ENCODE measurements around the gene ALPP. TPM values are rescaled to one million over a fixed set of nuclear protein-coding genes. Genes with fewer than 3 reads are reported as not detected.

The ALPP gene
- total RNA-seq, 1 experiment from 2014 or later, result 0.20 TPM

GRCh38 chr2:232376260-232376659 lies 2.3 kb upstream of the ALPP start:
- H3K18ac ChIP-seq (ENCODE audit: insufficient read length, low read depth, low read length), result no peak overlapping the region
- no peak overlapping the region for H4K91ac ChIP-seq (ENCODE audit: insufficient read length, low read depth, low read length)
- no peaks in the 10 kb centered on the region for H3K9me3 Mint-ChIP-seq
- H3T11ph ChIP-seq (ENCODE audit: low read length), result no peak overlapping the region
- H3K27me3 ChIP-seq (ENCODE audit: insufficient read depth, low read length), result no peaks in the 10 kb centered on the region
- no peak overlapping the region for H2AFZ ChIP-seq (ENCODE audit: low read length)
- no peaks in the 10 kb centered on the region for H3K79me1 ChIP-seq (ENCODE audit: insufficient read depth, low read depth, low read length, poor library complexity, severe bottlenecking)
- H3K27me3 Mint-ChIP-seq (ENCODE audit: low read depth), result peaks cover 6% of the 10 kb centered on the region
- H3K4me3 Mint-ChIP-seq, result no peak overlapping the region
- H3K14ac ChIP-seq (ENCODE audit: insufficient read depth, low read length), result no peak overlapping the region
- no peak overlapping the region for H3K27ac ChIP-seq (ENCODE audit: insufficient read length, low read depth, low read length)
- H3K4me1 ChIP-seq (ENCODE audit: insufficient read depth, low read length), result peaks cover 2% of the 10 kb centered on the region; the same call in 1 of the 2 replicates
- no peak overlapping the region for H3K4ac ChIP-seq (ENCODE audit: low read depth, low read length)
- H3K23ac ChIP-seq (ENCODE audit: insufficient read length, low read depth, low read length), result no peak overlapping the region
- H3K79me2 ChIP-seq (ENCODE audit: insufficient read depth, low read length), result no peaks in the 10 kb centered on the region
- H3K27ac Mint-ChIP-seq, result no peak overlapping the region
- H2BK15ac ChIP-seq (ENCODE audit: low read depth, low read length), result no peak overlapping the region
- TF ChIP-seq CTCF (conservative IDR thresholded peaks at IDR 0.05), result no peak
- no peak overlapping the region for H2BK20ac ChIP-seq (ENCODE audit: low read depth, low read length, poor library complexity, severe bottlenecking)
- no peak for DNase-seq
- peaks cover 20 to 29% of the 10 kb centered on the region in 2 experiments for H3K4me1 Mint-ChIP-seq
- no peak overlapping the region for H4K8ac ChIP-seq (replicated peaks; ENCODE audit: insufficient read length, low read depth, low read length)
- no peak overlapping the region for H3K4me2 ChIP-seq (ENCODE audit: insufficient read depth, insufficient read length, low read length)
- H3K9me3 ChIP-seq (ENCODE audit: control insufficient read depth, low read depth, low read length), result no peaks in the 10 kb centered on the region
- H2BK12ac ChIP-seq (ENCODE audit: insufficient read length, low read depth, low read length), result no peak overlapping the region
- no peak overlapping the region for H3K56ac ChIP-seq (ENCODE audit: insufficient read length, low read depth, low read length)
- WGBS (ENCODE audit: extremely low coverage, insufficient read length, low lambda C conversion rate), result no CpG with 5 or more reads among the region's 4 CpGs
- H2BK5ac ChIP-seq (ENCODE audit: insufficient read length, low read length), result no peak overlapping the region
- H3K36me3 Mint-ChIP-seq (ENCODE audit: insufficient read depth in 1 of 3, low read depth in 3 of 3), result 0 out of 7 replicates have a peak, but pooled peaks cover 0 to 2% (median 0%) of the 10 kb centered on the region in 3 experiments
- no peaks in the 10 kb centered on the region for H3K23me2 ChIP-seq (ENCODE audit: insufficient read length, low read depth, low read length, poor library complexity, severe bottlenecking)
- H2AK5ac ChIP-seq (ENCODE audit: insufficient read length, low read length), result no peak overlapping the region
- H4K5ac ChIP-seq (ENCODE audit: insufficient read length, low read depth, low read length), result no peak overlapping the region
- H2BK120ac ChIP-seq (ENCODE audit: low read depth, low read length, poor library complexity, severe bottlenecking), result no peak overlapping the region
- no peak overlapping the region for H3K9ac ChIP-seq (ENCODE audit: extremely low read depth, insufficient read length, low read length)
- no peaks in the 10 kb centered on the region for H4K20me1 ChIP-seq (ENCODE audit: control insufficient read depth, insufficient read depth, insufficient read length)

Data from H9 (cell line).